ENCODE data around the gene RASSF6.
A peak's percentile ranks its signal among the peaks of the same experiment; 100 is the strongest.
"Not testable (repeated sequence)": the region's sequence is repeated elsewhere in the genome, so short reads cannot be mapped to it uniquely, and the experiment has no call there.

RASSF6 gene

DNA sequence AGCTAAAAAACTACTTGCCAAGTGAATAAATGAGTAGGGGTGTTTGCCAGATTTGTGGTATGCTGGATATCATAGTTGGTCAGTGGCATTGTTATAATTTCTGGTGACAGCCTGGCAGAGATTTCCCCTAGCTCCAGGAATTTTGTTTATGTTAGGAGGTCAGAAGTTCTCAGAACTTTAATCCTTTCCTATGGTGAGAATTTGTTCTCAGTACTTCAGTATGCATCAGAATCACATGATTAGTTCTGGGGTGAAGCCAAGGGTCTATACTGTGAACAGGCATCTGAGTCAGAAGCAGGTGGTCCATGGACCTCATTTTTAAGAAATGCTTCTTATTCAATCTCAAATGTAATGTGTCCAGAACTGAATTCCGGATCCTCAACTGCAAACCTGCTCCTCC is 10.5 kb downstream of the RASSF6 start:
- DNase-seq (ENCODE audit: low read depth): peak; percentile 83

DNA sequence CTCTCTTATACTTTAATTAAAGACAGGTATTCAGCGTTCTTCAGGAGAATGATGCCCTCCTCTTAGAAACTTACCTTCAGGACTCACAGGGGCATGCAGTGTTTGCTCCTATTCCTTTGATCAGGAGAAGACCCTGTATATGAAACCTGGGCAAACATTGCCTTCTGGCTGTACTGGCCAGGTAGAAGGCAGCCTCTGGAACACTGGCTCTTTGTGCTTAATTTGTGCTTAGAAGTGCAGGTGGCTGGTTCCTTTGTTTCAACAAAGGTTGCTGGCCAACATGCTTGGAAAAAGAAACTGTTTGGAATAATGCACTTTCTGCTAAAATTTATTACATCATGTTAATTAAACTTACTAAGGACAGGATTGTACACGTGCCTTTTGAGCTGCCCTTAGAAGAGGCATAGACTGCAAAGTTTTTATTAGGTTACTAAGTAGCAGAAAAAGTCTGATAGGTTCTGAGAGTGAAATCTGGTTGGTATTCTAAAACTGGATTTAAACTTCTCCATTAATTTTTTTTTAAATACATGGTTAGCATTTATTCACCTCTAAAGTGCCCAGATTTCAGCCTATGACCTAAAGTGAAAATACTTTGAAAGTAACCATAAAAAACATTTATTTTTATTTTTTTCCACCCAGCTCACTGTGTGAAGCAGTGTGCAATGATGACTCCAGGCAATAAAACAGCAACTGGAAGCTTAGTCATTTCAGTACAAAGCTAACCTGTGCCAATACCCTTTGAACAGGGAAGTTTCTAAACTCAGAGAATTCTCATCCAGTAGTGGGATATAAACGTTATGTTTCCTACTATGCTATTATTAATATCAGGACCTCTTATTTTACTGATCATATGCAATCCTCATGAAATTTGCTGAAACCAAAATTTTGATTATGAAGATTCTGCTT is 11.3 kb downstream of the RASSF6 start:
- DNase-seq (ENCODE audit: low read depth): peak; percentile 76

DNA sequence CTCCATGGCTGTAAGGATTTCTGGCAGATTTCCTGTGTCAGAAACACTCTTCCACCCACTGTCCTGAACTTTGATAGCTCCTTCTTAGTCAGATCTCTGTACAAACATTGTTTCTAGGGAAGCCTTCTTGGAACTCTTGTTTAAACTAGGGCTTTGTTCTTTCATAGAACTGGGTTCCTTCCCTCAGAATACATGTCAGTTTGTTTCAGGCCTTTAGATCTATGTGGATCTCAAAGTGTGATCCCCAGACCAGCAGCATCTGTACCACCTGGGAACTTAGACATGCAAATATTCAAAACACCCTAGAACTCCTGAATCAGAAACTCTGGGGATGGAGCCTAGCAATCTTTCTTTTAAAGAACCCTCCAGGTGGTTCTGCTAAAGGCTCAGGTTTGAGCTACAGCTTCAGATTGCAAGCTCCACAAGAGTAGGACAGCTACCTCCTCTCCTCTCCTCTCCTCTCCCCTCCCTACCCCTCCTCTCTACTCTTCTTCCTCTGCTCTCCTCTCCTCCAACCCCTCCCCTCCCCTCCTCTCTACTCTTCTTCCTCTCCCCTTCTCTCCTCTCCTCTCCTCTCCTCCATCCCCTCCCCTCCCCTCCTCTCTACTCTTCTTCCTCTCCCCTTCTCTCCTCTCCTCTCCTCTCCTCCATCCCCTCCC is 12.7 kb downstream of the RASSF6 start:
- DNase-seq (ENCODE audit: low read depth): no peak

DNA sequence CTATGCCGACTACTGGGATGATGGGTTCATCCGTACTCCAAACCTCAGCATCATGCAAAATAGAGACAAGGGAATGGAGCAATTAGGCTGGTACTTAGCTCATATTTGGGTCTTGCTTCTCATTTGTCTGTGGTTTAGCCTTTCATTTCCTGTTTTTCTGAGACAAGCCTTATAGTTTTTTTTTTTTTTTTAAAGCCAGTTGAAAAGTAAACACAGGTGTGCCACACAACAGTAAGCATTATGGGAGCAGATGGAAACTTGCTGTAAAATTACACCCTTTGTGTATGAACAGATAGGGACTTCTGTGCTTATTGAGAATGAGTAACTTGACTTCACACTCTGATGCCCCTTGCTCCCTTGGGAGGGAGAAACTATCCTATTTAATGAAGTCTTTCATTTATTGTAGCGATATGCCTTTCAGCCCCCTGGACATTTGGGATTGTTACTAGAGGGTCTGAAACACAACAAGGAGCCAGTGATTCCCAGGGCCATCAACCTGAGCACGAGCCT is 13.7 kb downstream of the RASSF6 start:
- DNase-seq (ENCODE audit: low read depth): no peak

DNA sequence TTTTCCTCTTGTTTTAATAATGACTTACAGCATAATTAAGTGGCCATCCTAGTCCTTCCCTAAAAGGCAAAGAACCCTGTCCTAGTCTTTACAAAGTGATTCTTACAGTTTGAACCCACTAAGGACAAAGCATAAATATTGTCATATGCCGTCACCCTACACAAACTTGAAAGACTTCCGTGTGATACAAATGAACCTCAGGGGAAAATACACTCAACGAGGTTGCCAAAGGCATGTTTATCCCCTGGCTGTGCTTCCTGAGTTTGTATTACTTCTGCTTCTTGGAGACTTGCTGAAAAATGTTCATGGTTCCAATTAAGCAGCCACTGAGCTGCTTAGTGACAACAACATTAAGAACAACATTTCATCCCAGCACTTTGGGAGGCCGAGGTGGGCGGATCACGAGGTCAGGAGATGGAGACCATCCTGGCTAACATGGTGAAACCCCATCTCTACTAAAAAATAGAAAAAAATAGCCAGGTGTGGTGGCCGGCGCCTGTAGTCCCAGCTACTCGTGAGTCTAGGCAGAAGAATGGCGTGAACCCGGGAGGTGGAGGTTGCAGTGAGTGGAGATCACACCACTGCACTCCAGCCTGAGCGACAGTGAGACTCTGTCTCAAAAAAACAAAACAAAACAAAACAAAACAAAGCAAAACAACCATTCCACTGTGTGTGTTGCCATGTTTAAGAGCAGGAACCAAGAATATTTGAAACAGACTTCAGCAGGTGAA is 16.2 kb downstream of the RASSF6 start:
- DNase-seq (ENCODE audit: low read depth): no peak

DNA sequence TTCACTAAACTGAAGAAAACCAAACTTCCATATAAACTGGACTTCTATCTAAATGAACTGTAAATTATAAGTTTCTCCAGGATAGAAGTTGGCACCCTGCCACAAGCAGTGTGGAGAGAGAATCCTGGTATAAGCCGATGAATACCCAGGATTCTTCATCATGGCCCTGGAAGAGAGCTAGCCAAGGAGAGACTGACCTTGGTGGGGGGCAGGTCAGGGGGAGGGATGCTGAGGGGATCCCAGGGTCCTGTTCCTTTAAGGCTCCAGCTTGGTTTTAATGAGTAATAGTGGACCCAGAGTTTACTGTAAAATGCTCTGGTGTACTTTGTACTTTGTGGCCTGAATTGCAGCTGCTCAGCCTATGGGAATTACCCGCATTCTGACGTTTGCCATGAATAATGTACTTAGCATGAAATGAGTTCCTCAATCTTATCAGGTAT is 16.9 kb downstream of the RASSF6 start:
- peak; percentile 18 for DNase-seq (ENCODE audit: low read depth)

DNA sequence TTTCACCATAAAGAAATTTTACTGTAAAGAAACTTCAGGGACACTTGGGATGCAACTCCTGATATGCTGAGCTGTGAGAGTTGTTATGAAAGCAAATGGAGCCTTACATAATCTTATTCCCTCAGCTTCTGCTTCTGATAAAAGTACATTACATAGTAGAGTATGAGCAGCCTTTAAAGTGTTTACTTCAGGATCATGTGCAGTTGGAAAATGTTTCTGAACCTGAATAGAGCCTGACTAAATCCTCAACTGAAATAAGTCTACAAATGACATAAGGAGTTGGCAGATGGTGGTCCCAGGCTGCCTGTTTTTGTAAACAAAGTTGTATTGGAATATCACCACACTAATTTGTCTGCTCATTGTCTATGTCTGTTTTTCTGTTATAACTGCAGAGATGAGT is 19.3 kb downstream of the RASSF6 start:
- DNase-seq (ENCODE audit: low read depth): no peak

DNA sequence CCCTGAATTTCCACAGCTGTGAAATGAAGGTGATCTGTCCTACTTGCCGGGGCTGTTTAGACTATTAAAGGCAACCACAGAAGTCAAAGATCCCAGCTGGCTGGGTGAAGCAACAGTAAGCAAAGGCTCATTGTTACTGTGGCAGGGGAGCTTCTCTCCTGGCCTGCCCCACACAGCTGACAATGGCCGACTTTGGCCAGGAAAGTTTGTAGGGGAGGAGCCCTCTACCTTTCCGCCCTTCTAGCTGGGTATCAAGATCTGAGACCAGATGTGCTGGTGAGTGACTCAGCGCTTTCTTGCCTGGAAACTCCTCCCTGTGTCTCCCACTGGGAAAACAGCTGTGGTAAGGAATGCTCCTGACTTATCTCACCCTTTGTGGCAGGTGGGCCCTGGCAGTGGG is 21.1 kb downstream of the RASSF6 start:
- peak; percentile 57 for DNase-seq (ENCODE audit: low read depth)

DNA sequence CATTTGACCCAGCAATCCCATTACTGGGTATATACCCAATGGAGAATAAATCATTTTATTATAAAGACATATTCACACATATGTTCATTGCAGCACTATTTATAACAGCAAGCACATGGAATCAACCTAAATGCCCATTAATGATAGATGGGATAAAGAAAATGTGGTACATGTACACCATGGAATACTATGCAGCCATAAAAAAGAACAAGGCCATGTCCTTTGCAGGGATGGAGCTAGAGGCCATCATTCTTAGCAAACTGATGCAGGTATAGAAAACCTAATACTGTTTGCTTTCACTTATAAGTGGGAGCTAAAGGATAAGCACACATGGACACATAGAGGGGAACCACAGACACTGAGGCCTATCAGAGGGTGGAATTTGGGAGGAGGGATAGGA is 22.6 kb downstream of the RASSF6 start:
- no peak for DNase-seq (ENCODE audit: low read depth)

DNA sequence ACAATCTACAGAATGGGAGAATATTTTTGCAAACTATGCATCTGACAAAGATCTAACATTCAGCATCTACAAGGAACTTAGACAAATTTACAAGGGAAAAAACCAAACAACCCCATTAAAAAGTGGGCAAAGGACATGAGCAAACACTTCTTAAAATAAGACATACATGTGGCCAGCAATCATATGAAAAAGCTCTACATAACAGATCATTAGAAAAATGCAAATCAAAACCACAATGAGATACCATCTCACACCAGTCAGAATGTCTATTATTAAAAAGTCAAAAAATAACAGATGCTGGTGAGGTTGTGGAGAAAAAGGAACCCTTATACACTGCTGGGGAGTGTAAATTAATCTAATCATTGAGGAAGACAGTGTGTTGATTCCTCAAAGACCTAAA is 23.1 kb downstream of the RASSF6 start:
- not testable (repeated sequence) for DNase-seq (ENCODE audit: low read depth)

DNA sequence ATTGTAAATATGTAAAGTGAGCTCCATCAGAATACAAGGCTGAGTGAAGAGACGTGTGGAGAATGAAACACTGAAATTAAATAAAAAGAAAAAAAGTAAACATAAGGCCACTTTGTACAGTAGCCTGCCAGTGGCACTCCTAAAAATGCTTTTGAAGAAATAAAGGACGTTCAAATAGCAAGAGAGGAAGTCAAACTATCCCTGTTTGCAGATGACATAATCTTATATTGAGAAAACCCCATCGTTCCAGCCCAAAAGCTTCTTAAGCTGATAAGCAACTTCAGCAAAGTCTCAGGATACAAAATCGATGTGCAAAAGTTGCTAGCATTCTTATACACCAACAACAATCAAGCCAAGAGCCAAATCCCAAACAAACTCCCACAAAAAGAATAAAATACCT is 24.2 kb downstream of the RASSF6 start:
- no peak for DNase-seq (ENCODE audit: low read depth)

DNA sequence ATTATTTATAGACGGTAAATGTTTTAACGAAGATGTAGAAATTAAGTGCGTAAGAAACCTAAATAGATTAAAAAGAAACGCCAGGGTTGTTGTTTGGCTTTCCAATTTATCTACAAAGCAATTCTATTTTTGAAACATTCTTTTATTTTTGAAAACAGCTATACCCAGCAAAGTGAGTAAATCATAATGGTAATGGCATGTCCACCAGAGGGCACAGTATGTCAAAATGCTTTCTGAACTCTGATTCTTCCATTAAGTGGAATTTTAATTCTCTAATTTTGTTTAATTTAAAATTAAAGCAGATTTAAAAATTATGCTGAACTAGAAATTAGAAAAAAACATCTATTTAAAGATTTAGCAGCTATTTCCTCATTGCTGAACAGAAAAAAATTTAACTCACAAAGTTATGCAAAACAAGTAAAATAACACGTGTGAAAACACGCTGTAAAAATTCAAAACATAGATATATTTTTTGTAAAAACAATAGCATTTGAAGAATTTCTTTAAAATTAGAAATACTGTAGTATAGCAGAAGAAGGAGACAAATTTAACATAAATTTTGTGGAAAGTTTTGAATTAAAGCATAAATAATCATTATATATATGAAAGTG is 26.5 kb downstream of the RASSF6 start:
- peak; percentile 65 for DNase-seq (ENCODE audit: low read depth)

DNA sequence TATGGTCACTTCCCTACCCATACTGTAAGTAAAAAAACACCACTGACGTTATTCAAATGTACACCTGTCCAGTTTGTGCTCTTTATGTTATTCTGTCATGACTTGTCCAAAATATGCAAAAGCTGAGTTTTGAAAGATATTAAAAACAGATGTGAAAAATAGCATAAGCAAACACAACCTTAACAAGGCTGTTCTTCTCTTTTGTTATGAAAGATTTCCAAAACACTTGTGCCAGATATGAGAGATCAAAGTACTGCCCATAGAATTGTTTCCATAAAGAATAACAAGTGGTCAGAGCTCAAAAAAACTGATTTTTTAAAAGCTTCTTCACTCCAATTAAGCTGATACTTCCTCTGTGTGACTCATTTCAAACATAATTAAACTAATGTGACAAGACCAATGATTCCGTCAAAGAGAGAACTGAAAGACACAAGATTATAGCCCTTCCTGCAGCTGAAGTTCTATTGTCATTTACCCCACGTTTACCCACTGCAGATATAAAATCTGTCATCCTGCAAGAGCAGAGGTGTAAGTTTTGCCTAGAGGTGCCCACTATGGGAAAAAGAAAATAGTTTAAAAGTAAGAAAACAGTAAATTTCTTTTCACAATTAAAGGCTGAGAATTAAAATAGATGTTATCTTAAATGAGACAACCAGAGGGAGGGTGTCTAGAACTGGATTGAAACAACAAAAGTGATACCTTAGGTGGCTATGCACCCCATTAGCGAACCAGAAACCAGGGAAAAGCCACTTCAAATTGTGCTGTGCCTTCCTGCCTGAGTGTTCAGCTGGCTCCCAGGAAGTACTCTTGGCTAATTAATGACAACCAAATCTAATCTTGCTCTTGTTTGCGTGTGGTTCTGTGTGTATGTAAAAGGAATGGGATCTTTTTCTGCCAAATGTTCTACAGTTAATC is 30.1 kb downstream of the RASSF6 start:
- no peak for DNase-seq (ENCODE audit: low read depth)

DNA sequence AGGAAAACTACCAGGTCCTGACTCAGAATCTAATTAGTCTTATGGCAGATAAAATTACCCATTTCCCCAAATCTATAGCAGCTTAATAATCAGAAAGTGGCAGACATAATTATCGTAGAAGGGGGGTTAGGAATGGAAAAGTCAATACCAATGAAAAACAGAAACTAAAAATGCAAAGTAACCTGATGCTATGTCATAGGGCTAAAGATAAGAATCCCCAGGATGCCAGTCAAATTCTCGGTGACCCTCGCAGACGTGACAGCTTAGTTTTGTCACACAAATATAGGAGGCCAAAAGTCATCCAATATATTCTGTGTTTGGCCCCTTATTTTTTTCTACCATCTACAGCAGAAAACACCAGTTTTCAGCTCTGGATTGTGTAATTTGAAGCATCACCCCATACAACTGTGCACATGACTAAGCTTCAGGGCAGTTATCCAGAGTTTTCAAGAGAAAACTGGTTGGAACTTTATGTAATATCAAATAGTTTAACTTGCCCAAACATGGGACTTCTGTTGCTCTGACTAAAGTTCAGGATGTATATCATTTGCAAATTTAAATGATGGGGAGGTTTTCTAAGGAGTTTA is 30.9 kb downstream of the RASSF6 start:
- peak; percentile 61 for DNase-seq (ENCODE audit: low read depth)

DNA sequence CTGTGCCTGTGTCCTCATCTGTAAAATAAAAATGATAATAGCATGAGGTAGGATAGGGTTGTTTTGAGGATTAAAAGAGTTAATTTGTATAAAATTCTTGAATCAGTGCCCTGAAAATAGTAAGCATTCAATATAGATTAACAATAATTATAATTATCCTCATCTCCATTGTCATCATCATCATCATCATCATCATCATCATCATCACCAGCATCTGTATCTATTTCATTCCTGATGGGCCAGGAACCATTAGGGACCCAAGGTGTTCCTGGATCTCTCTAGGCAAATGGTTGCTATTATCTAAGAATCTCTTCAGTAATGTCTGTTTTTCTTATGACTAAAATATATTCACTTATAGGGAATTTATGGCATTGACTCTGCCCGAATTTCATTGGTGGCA is 31.6 kb downstream of the RASSF6 start:
- no peak for DNase-seq (ENCODE audit: low read depth)

DNA sequence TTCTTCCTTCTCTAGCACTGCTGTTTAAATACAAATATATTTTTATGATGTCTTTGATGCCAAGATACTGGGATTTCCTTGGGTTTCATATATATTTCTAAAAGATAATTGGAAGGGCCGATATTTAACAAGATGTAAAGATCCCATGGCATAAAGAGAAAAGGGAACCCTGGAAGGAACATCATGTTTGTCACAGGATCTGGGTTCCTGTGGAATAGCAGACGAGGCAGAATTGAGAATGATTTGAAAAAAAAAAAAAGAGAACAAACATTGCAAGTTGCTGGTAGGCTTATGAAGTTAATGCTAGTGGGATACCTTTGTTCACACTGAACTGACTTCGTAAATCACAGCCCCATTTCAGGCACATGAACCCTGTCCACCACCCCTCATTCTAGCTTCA is 33.6 kb downstream of the RASSF6 start:
- DNase-seq (ENCODE audit: low read depth): no peak

DNA sequence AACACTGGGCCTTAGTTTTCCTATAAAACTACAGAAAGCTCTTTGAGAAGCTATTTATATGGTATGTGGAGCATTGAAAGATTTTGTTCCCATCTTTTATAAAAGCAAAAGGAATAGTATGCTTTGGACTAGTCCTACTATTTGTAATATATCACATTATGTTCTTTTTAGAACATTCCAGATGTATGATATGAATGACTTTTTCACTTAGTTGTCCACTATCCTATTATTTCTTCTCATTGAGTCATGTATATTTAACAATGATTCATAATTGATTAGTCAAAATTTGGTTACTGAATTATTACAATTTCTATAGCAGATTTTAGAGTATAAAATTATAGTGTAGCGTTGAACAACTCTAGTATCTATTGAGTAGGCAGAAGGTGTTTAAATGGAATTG is 34.2 kb downstream of the RASSF6 start:
- DNase-seq (ENCODE audit: low read depth): no peak

DNA sequence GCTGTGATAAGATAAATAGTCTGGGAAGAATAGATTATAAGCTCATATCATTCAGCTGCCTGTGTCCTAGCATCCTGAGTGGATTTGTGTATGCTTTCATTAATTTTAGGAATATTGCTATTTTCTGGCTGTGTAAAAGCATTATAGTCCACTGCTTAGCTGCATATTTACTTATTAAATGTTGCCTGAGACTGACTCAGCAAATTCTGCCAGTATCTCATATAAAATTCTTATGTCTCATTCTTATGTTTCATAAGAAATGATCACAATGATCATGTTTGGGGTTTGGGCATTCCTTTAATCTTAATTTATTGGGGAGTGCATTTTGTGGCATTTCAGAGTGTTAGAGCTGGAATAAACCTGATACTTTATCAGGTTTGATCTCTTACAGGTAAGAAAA is 34.9 kb downstream of the RASSF6 start:
- DNase-seq (ENCODE audit: low read depth): no peak

DNA sequence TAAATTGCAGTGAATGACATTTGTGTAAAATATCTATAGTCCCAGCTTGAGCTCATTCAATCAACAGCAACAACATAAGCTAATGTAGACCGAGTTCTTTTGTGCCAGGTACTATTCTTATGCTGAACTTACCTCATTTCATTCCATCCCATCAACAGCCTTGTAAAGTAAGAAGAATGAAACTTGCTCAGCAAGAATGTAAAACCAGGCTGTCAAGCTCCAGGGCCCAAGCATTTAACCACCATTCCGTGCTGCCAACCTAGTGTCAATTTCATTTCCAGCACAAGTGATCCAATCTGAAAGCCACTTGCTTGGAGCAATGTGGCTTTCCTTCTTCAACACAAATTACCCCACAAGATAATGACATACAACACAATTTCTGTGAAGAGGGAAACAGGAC is 36.6 kb downstream of the RASSF6 start:
- DNase-seq (ENCODE audit: low read depth): no peak

DNA sequence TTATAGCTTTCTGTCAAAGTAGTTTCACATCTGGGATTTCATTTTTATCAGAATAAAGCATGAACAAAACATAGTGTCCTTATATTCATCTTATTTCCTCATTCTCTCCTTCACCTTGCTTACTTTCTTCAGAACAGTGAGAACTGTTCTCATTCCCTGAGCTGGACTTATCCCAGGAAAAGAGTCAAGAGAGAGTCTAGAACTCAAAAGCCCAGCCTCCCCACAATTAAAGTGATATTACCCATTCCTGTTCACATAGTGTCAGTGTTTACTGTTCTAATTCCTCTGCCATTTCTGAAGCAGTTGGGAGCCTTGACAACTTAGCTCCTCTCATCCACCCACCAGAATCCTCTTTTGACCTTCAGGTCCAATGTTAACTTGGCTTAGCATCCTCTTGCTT is 42.9 kb downstream of the RASSF6 start:
- DNase-seq (ENCODE audit: low read depth): no peak

DNA sequence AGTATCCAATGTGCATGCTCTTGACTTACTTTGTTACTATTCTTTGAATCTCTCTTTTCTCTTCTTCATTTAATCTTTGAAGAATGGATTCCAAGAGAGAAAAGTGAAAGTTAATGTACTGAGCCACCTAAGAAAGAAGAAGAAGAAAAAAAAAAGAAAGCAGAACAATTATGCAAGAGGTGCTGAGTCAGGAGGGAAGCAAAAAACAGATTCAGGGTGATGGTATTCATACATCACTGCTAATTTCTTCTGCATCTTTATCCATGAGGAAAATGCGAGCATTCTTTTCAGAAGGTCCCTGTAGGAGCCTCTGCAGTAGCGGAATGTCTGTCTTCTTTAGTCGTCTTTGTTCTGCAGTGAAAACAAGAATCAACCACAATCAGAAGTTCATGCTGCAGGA is 43.9 kb downstream of the RASSF6 start:
- peak; percentile 17 for DNase-seq (ENCODE audit: low read depth)
